Globus pallidus (tissue), 1 donor: ENCODE results near the gene UBE2F.
"Not testable (repeated sequence)": the region's sequence is repeated elsewhere in the genome, so short reads cannot be mapped to it uniquely, and the experiment has no call there.

Experiments
- DNase-seq: peaks from one replicate; pipeline ENCODE4 v3.0.0-alpha.2; 2015; ENCODE audit warnings: low spot score

The UBE2F gene

GRCh38 chr2:237944302-237944701 lies 22.5 kb upstream of the UBE2F start:
- no peak for DNase-seq

GRCh38 chr2:237946423-237946822 lies 20.4 kb upstream of the UBE2F start:
- DNase-seq = no peak

GRCh38 chr2:237951354-237951753 lies 15.5 kb upstream of the UBE2F start:
- not testable (repeated sequence) for DNase-seq

GRCh38 chr2:237951878-237952277 lies 14.9 kb upstream of the UBE2F start:
- DNase-seq = no peak

GRCh38 chr2:237952851-237953250 lies 14.0 kb upstream of the UBE2F start:
- no peak for DNase-seq

- no peak for DNase-seq
Observed at GRCh38 chr2:237955640-237956401, 11.0 kb upstream of the UBE2F start.

- DNase-seq = no peak
Observed at GRCh38 chr2:237956402-237956736, 10.4 kb upstream of the UBE2F start.

GRCh38 chr2:237961637-237962036 lies 5.2 kb upstream of the UBE2F start:
- no peak for DNase-seq

GRCh38 chr2:237962432-237963084 lies 4.3 kb upstream of the UBE2F start:
- DNase-seq = no peak

- not testable (repeated sequence) for DNase-seq
Observed at GRCh38 chr2:237963490-237963991, 3.3 kb upstream of the UBE2F start.

- DNase-seq = no peak
Observed at GRCh38 chr2:237964194-237964577, 2.6 kb upstream of the UBE2F start.

GRCh38 chr2:237964578-237965404 lies 2.0 kb upstream of the UBE2F start:
- no peak for DNase-seq

GRCh38 chr2:237965844-237966243 lies 970 bp upstream of the UBE2F start:
- DNase-seq = not testable (repeated sequence)

GRCh38 chr2:237966250-237966564 lies 607 bp upstream of the UBE2F start:
- DNase-seq = no peak

GRCh38 chr2:237967463-237967951 lies 693 bp downstream of the UBE2F start:
- no peak for DNase-seq

GRCh38 chr2:237968048-237968862 lies 1.4 kb downstream of the UBE2F start:
- DNase-seq = peak; percentile 87

GRCh38 chr2:237971661-237972060 lies 4.8 kb downstream of the UBE2F start:
- DNase-seq = no peak

GRCh38 chr2:237972211-237972610 lies 5.4 kb downstream of the UBE2F start:
- no peak for DNase-seq

- no peak for DNase-seq
Observed at GRCh38 chr2:237972936-237973335, 6.1 kb downstream of the UBE2F start.

- no peak for DNase-seq
Observed at GRCh38 chr2:237977380-237977779, 10.6 kb downstream of the UBE2F start.

GRCh38 chr2:237978058-237978712 lies 11.4 kb downstream of the UBE2F start:
- peak; percentile 88 for DNase-seq
